GM19467 (cell line): ENCODE measurements around the gene PLCG2.
"Not testable (repeated sequence)": the region's sequence is repeated elsewhere in the genome, so short reads cannot be mapped to it uniquely, and the experiment has no call there.

Source experiments
- ATAC-seq: cut with Tn5 transposase; IDR thresholded peaks from one replicate; pipeline ENCODE4 v1.9.1; 2021; ENCODE audit warnings: mild to moderate bottlenecking, moderate library complexity; ENCODE audit not compliant: unreplicated experiment

Gene PLCG2

DNA sequence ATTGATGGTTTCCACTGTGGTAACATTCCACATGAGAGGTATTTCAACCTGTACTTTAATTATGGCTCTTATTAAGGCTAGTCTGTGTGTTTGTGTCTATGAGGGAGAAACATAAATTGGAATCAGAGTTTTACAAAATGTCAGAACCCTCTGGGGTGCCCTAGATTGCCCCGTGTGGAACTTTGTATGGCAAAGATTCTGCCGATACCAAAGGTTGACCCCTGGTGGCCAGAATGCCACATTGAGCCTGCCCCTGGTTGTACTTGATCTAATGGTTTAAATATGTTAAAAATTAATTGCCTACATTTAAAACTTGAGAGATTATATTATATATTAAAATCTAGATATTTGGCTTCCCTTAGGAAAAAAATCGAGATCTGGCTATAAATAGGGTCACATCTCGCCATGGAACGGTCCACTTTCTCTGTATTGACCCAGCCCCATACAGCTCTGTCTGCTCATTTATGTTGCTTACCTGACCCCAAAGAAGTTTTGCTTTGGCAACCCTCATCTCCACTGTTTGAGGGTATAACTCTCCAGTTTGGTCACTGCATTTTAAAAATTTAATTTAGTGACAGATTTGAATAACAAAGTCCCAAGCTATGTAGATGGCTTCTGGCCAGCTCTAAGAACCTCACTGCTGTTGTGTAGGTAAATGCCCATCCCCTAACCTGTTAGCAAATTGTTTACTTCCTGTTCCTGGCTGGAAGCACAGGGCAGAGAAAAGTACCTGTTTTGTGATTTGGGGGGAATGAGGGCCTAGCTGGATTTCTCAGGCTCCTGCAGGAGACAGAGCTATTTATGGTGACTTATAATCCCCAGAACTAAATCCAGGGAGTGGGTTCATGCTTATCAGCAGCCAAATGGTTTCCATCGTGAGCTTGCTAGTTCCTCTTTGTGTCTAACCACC, 95.0 kb downstream of the PLCG2 start:
- ATAC-seq = peak; percentile 68

- ATAC-seq = no peak
These were observed 96.4 kb downstream of the PLCG2 start for GRCh38 chr16:81875461-81875860.

DNA sequence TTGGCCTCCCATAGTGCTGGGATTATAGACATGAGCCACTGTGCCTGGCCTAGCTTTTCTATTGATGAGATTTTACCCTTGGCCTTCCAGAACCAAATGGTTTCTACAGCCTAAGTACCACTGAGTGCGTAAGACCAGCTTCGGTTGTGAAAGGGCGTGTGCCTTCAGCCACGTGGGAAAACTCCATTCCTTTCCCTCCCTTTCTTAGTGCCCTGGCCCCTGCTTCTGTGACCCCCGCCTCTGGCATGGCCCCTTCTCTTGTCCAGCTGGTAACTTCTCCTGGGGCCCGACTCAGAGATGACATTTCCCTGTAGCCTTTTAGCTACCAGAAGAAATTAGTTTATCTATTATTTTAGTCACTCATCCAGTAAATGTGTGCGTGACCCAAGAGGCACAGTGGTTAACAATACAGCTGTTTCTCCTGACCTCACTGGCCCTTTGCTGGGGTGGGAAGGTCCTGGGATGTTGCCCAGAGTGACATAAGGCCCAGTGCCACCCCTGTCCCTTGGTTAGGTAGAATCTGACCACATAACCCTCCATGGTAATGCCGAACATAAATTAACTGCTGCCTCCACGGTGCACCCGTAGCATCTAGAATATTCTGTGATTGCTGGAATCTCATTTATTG, 97.3 kb downstream of the PLCG2 start:
- ATAC-seq = no peak

DNA sequence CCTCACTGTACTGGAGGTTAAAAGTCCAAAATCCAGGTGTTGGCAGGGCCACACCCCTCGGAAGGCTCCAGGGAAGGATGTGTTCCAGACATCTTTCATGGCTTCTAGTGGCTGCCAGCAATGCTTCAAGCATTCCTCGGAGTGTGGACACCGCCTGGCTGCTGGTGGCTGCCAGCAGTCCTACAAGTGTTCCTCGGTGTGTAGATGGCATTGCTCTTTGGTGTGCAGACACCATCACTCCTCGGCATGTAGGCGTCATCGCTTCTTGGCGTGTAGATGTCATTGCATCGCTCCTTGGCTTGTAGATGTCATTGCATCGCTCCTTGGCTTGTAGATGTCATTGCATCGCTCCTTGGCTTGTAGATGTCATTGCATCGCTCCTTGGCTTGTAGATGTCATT, 98.4 kb downstream of the PLCG2 start:
- ATAC-seq = not testable (repeated sequence)

DNA sequence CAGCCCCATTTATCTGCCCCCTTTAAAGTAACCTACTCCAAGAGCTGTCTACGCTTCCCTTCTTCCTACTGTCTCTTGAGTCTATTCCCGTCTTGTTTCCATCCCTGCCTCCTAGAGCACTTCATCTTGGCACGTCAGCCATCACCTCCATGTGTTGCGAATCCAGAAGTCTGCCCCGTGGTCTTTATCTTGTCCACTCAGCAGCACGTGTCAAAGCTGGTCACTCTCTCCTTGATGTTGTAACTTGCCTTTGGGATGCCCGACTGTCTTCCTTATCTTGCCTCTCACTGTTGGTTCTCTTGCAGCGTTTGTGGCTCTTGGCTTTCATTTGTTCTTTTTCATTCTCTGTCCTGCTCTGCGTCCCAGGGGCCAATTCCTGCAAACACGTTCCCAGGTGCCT, 99.4 kb downstream of the PLCG2 start:
- ATAC-seq = no peak

- ATAC-seq = no peak
These were observed 100.5 kb downstream of the PLCG2 start for GRCh38 chr16:81879625-81880024.

DNA sequence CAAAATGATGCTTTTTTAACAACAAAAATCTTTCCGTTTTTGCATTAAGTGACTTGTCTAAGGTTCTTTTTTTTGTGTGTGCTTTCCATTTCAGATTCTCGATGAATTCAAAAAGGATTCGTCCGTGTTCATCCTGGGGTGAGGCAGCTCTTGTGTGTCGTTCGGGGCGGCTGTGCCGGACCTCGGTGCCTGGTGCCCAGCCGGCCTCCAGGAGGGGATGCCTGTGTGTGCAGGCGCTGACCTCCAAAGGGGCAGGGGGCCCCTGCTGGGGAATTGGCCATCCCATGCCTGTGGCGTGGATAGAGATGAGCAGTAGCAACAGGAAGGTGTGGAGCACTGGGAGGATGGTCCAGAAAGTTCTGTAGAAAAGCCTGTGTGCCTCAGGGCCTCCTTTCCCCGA, 101.7 kb downstream of the PLCG2 start:
- ATAC-seq = no peak

DNA sequence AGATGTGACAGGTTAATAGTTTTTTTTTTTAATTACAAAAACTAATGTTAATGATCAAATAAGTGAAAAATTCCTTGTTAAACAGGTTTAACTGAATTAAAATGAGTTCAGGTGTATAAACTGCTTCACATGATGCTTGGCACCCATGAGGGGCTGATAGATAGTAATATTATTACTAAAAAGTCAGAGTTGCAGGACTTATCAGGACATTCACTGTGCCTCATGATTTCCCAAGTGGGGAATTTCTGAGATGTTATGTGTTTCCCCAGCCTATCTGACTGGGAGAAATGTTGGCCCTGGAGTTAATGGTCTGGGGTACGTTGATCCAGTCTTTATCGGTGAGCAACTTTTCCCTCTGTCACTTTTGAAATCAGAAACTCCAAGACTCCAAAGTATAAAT, 102.1 kb downstream of the PLCG2 start:
- ATAC-seq = no peak

GRCh38 chr16:81882559-81882958, 103.5 kb downstream of the PLCG2 start:
- ATAC-seq = no peak

- no peak for ATAC-seq
These were observed 104.1 kb downstream of the PLCG2 start for GRCh38 chr16:81883235-81883634.

DNA sequence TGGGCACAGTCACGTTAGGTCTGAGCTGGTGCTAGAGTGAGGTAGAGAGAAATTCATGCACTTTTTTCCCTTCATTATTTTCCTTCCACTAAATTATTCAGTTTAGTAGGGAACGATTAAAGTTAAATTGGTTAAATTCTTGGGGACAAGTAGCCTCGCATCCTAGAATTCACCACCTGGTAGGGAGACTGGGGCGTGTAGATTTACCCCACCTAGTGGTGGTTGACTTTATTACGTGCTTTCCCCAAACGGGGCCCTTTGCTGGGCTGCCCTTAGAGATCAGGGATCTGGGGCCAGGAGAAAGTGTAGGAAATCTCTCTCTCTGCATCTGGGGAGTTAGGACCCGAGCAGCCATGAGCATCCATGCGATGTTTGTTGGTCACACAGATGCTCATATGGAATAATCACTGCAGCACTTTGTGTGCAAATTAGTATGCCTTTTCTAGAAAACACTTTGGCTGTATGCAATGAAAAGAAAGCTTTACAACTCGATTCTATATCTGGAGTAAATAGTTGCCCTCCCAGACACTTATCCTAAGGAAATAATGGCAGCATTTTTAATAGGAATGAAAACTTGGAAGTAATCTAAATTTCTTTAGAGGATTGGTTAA, 107.0 kb downstream of the PLCG2 start:
- ATAC-seq = peak; percentile 64

- no peak for ATAC-seq
These were observed 109.7 kb downstream of the PLCG2 start for GRCh38 chr16:81888520-81889394.

GRCh38 chr16:81891736-81892364, 112.8 kb downstream of the PLCG2 start:
- no peak for ATAC-seq

DNA sequence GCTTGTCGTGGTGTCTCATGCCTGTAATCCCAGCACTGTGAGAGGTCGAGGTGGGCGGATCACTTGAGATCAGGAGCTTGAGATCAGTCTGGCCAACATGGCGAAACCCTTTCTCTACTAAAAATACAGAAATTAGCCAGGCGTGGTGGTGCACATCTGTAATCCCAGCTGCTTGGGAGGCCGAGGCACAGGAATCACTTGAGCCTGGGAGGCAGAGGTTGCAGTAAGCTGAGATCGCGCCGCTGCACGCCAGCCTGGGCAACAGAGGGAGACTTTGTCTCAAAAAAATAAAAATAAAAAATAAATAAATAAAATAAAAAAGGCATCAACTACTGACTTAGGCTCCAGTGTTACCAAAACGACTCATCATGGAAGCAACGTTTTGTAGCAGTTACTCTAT, 115.5 kb downstream of the PLCG2 start:
- ATAC-seq = no peak

- ATAC-seq = no peak
These were observed 117.8 kb downstream of the PLCG2 start for GRCh38 chr16:81896902-81897301.

GRCh38 chr16:81899601-81900000, 120.5 kb downstream of the PLCG2 start:
- ATAC-seq = no peak

DNA sequence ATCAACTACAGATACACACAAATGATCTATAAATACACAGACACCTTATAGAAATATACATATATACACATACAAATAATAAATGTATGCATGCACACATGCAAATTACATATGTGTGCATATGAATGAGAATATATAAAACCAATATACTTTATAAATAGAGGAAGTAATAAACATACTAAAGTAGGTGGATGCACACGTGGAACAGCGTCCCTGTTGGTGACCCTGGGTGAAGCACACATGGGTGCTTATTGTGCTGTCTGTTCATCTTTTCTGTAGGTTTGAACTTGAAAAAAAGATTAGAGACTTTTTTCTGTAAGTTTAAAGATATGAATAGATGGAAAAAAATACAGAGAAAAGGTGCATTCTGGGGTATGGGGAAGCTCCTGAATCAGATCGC, 120.9 kb downstream of the PLCG2 start:
- ATAC-seq = no peak

DNA sequence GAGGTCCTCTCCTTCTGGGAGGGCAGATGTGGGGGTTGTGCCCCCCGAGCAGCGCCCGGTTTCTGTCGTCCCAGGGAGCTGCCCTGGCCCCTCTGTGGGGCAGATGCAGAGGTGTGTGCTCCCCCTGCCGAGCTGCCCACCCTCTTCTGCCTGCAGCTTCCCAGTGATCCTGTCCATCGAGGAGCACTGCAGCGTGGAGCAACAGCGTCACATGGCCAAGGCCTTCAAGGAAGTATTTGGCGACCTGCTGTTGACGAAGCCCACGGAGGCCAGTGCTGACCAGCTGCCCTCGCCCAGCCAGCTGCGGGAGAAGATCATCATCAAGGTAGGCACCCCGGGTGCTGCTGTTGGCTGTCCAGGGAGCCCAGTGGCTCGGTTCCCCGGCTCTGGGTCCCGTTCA, 121.4 kb downstream of the PLCG2 start:
- no peak for ATAC-seq

DNA sequence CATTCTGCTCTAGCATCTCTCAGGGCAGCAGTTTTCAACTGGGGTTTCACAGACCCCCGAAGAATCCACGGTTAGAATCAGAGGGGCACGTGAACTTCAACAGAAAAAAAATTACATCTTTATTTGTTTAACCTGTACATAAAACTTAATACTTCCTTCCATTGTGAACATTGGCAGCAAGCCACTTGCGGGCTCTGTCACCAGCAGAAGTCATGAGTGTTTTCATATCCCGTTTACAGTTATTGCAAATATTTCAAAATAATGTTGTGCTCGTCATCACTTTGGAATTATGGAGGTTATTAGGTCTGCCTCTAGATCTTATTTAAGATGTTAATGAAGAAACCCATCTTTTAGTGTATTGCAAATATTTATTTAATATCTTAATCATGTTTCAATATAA, 122.4 kb downstream of the PLCG2 start:
- no peak for ATAC-seq

DNA sequence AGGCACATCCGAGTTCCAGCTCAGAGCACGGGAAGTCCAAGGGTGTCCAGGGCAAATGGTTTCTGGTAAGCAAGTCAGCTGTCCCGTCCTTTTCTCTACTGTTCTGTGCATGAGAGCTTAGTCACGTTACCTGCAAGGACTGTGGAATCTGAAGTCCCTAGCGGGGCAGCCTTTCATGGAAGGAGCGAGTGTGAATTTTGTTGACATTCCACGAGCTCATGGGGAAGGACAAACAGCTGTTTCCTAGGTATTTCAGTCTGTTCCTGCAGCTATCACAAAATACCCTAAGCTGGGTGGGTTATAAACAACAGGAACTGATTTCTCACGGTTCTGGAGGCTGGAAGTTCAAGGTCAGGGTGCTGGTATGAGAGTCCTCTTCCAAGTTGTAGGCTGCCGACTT, 122.9 kb downstream of the PLCG2 start:
- ATAC-seq = no peak

DNA sequence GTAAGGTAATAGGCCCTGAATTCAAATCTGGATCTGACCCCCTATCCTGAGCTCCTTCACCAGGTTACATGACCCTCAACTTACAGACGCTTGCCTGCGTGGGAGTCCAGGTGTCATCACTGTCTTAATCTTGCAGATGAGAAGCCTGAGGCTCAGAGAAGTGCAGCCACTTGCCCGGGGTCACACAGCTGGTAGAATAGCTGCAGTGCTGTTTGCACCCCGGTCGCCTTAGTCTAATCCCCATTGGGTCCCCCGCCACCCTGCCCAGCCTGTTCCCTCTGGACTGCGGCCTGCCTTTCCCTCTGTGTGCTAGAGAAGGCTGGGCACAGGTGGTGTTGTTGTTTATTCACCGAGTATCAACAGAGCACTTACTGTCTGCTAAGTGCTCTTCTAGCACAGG, 125.2 kb downstream of the PLCG2 start:
- no peak for ATAC-seq
